Left lung (tissue), 10 donors: ENCODE results near the gene PIGL. TPM values are rescaled to one million over a fixed set of nuclear protein-coding genes. Genes with fewer than 3 reads are reported as not detected.

Experiments used
- ATAC-seq: fragments of 200-7000 bp; cut with Tn5 transposase; one replicate; pipeline ENCODE4 v1.9.1; 2020; ENCODE audit warnings: moderate library complexity
- DNase-seq, 4 donors: peaks; one replicate each; pipeline ENCODE4 v3.0.0-alpha.2; 2013 to 2020
- H3K27ac ChIP-seq, 2 donors: fragments of 200-600 bp; sonication (generic) in 1 of 2; one replicate each; pipeline versions ENCODE4 v1.5.0 to v1.8.0; 2020 to 2021
- H3K27me3 ChIP-seq, 2 donors: fragments of 200-600 bp; sonication (generic) in 1 of 2; one replicate each; pipeline versions ENCODE4 v1.5.0 to v1.8.0; 2020 to 2021
- H3K36me3 ChIP-seq, 2 donors: fragments of 200-600 bp; sonication (generic) in 1 of 2; one replicate each; pipeline versions ENCODE4 v1.5.0 to v1.8.0; 2020 to 2021
- H3K4me1 ChIP-seq, 2 donors: fragments of 200-600 bp; one replicate each; pipeline ENCODE4 v1.8.0; 2021
- H3K4me3 ChIP-seq, 2 donors: fragments of 200-600 bp; sonication (generic) in 1 of 2; one replicate each; pipeline versions ENCODE4 v1.5.0 to v1.8.0; 2020 to 2021; ENCODE audit warnings: mild to moderate bottlenecking in 1 of 2
- H3K9me3 ChIP-seq, 2 donors: fragments of 200-600 bp; sonication (generic) in 1 of 2; one replicate each; pipeline versions ENCODE4 v1.5.0 to v1.8.0; 2020 to 2021
- CTCF ChIP-seq, 2 donors: fragments of 200-600 bp; sonication (generic) in 1 of 2; IDR thresholded peaks; one replicate each; pipeline versions ENCODE4 v1.5.0 to v1.8.0; 2021; ENCODE audit warnings: antibody characterized with exemption in 2 of 2
- intact Hi-C, 2 donors: fragments of 100-400 bp; cut with DNase I; formaldehyde crosslinking; loops; one replicate each; pipeline versions ENCODE4 v1.11.2 to v1.14.2; 2022
- polyA plus RNA-seq, 6 donors: library from polyadenylated mRNA; unstranded; fragments of 120-200 nt; gene quantifications; one replicate each; pipeline ENCODE4 v1.2.1, GENCODE V29; 2013; ENCODE audit not compliant: insufficient read length in 6 of 6
- total RNA-seq, 2 donors: library from RNA; stranded (reverse); fragmentation: NEBNext Ultra II Directional; extraction: Animal tissue kit (Norgen Biotek cat#: 25700); gene quantifications; one replicate each; pipeline ENCODE4 v1.2.1, GENCODE V29; 2021
- donor health status: DM: no; HTN: yes; CAD: no.
- donor health status: DM: no; HTN: no; CAD: no.

Gene PIGL
- total and polyA plus RNA-seq, 8 donors = 15.9 to 56.0 (median 40.5) TPM

- TF ChIP-seq CTCF (IDR thresholded peaks at IDR 0.05) = no peak
- no peak for ATAC-seq
- H3K27me3 ChIP-seq = no peaks in the 10 kb centered on the region
These were observed 80.5 kb downstream of the PIGL start for GRCh38 chr17:16297367-16298139.

GRCh38 chr17:16298140-16298662 is 81.2 kb downstream of the PIGL start:
- no peak overlapping the region for H3K27ac ChIP-seq
- H3K27me3 ChIP-seq = no peaks in the 10 kb centered on the region
- no peaks in the 10 kb centered on the region for H3K9me3 ChIP-seq
- intact Hi-C loops = no loop called here
- H3K4me1 ChIP-seq = peaks cover 0 to 3% of the 10 kb centered on the region in 2 donors
- H3K36me3 ChIP-seq = peaks cover 0 to 12% of the 10 kb centered on the region in 2 donors
- ATAC-seq = no peak
- no peak for TF ChIP-seq CTCF (IDR thresholded peaks at IDR 0.05)
- no peak overlapping the region for H3K4me3 ChIP-seq
- no peak for DNase-seq

More at GRCh38 chr17:16297367-16298139, 80.5 kb downstream of the PIGL start:
- Histone ChIP-seq H3K9me3 (no peaks in the 10 kb centered on the region), H3K4me3 (no peak overlapping the region), H3K4me1 (peaks cover 0 to 3% of the 10 kb centered on the region in 2 donors), H3K27ac (no peak overlapping the region), H3K36me3 (peaks cover 0 to 12% of the 10 kb centered on the region in 2 donors)
- intact Hi-C loops = no loop called here
- no peak for DNase-seq

- TF ChIP-seq CTCF (IDR thresholded peaks at IDR 0.05) = no peak
- no peaks in the 10 kb centered on the region for H3K9me3 ChIP-seq
These were observed 83.5 kb downstream of the PIGL start for GRCh38 chr17:16300554-16300953.

GRCh38 chr17:16301963-16302855 is 85.2 kb downstream of the PIGL start:
- no peaks in the 10 kb centered on the region for H3K27me3 ChIP-seq
- ATAC-seq (peak; percentile 35), DNase-seq (peak in 2 of 4 donors; percentile 91 to 95)
- H3K4me1 ChIP-seq = no peaks in the 10 kb centered on the region
- H3K27ac ChIP-seq = no peak overlapping the region
- TF ChIP-seq CTCF (IDR thresholded peaks at IDR 0.05) = no peak
- H3K9me3 ChIP-seq = no peaks in the 10 kb centered on the region
- H3K36me3 ChIP-seq = peaks cover 0 to 12% of the 10 kb centered on the region in 2 donors
- H3K4me3 ChIP-seq = no peak overlapping the region
- intact Hi-C loops = no loop called here

More at GRCh38 chr17:16300554-16300953, 83.5 kb downstream of the PIGL start:
- intact Hi-C loops = no loop called here
- no peak overlapping the region for H3K27ac ChIP-seq
- DNase-seq = no peak
- no peak for ATAC-seq
- no peak overlapping the region for H3K4me3 ChIP-seq
- peaks cover 0 to 12% of the 10 kb centered on the region in 2 donors for H3K36me3 ChIP-seq
- H3K4me1 ChIP-seq = peaks cover 0 to 3% of the 10 kb centered on the region in 2 donors
- H3K27me3 ChIP-seq = no peaks in the 10 kb centered on the region
